Measurements from ENCODE around the gene C5orf22.
"Not testable (repeated sequence)": the region's sequence is repeated elsewhere in the genome, so short reads cannot be mapped to it uniquely, and the experiment has no call there.

Gene C5orf22

DNA sequence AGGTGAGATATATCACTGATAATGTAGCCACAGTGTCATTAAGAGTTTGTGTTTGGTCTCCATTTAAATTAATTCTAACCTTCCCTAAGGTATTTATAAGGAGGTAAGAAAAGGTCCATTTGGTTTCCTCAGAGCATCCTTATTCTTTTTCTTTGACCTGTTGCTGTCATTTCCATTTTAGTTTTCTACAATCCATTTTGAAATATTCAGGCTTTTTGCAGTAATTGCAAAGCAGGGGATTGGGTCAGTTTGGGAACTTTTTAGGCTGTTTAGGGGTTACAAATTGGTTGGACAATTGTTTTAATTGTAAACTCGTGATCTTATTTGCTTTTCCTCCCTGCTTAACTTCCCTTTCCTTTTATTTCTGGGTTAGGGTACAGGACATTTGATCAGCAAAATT lies 64.3 kb downstream of the C5orf22 start:
- peaks cover 0 to 3% of the 10 kb centered on the region in 2 donors for H3K27me3 ChIP-seq (ENCODE audit: control insufficient read depth in 1 of 2, insufficient read depth in 2 of 2, low read length in 2 of 2)
- H3K4me3 ChIP-seq (ENCODE audit: low read depth in 1 of 2, low read length in 2 of 2) = no peak overlapping the region
- H3K36me3 ChIP-seq (ENCODE audit: control insufficient read depth in 1 of 2, insufficient read depth in 2 of 2, low read length in 2 of 2) = no peaks in the 10 kb centered on the region
- no peaks in the 10 kb centered on the region for H3K4me1 ChIP-seq (ENCODE audit: control insufficient read depth in 1 of 2, insufficient read depth in 2 of 2, low read length in 2 of 2)
- H3K9ac ChIP-seq (ENCODE audit: low read depth in 1 of 2, low read length in 2 of 2) = no peak overlapping the region
- H3K9me3 ChIP-seq (ENCODE audit: control insufficient read depth in 1 of 2, low read length in 2 of 2) = no peaks in the 10 kb centered on the region
- H3K27ac ChIP-seq (ENCODE audit: low read depth, low read length) = no peak overlapping the region

DNA sequence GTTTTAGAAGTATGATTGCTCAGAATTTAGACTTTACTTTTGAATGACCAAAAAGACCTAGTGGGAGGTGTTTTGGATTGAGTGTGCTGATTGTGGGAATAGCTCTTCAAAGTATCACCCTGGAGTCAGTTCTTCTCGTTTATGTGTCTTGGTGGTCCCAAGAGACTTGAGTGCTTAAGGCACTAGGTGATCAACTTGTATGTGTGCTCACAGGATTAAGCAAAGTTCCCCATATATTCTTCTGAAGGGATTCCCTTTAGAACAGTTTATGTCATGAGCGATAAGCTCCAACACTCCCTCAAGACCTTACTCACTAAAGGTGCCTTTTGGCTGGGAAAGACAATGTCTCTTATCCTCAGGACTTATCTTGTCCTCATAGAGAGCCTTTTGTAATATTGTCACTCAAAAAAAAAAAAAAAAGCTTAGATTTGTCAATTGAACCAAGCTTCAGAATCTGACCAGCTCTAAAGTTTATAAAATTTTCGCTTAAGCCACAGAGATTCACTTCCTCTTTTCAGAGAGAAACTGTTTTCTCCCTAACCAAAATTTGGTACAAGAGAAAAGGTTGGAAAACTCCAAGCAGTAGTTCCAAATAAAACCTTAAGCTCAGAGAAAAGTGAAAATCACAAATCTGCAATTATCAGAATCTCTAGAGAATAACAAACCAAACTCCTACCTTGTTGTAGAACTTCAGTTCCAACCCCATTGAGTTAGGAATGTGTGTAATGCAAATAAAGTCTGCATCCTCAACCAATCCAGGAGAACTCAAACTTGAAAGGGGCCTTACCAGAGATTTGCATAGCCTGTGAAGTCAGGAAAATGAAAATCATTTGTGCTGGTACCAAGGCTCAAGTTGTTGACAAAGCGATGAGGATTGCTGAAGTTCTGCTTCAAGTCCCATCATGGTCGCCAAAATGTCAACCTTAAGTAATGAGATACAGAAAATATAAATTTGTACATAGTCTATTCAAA lies 66.8 kb downstream of the C5orf22 start:
- no peaks in the 10 kb centered on the region for H3K9me3 ChIP-seq (ENCODE audit: control insufficient read depth in 1 of 2, low read length in 2 of 2)
- H3K27me3 ChIP-seq (ENCODE audit: control insufficient read depth in 1 of 2, insufficient read depth in 2 of 2, low read length in 2 of 2) = peaks cover 0 to 3% of the 10 kb centered on the region in 2 donors
- no peaks in the 10 kb centered on the region for H3K4me1 ChIP-seq (ENCODE audit: control insufficient read depth in 1 of 2, insufficient read depth in 2 of 2, low read length in 2 of 2)
- H3K9ac ChIP-seq (ENCODE audit: low read depth in 1 of 2, low read length in 2 of 2) = no peak overlapping the region
- H3K27ac ChIP-seq (ENCODE audit: low read depth, low read length) = no peak overlapping the region
- H3K36me3 ChIP-seq (ENCODE audit: control insufficient read depth in 1 of 2, insufficient read depth in 2 of 2, low read length in 2 of 2) = no peaks in the 10 kb centered on the region
- no peak overlapping the region for H3K4me3 ChIP-seq (ENCODE audit: low read depth in 1 of 2, low read length in 2 of 2)

DNA sequence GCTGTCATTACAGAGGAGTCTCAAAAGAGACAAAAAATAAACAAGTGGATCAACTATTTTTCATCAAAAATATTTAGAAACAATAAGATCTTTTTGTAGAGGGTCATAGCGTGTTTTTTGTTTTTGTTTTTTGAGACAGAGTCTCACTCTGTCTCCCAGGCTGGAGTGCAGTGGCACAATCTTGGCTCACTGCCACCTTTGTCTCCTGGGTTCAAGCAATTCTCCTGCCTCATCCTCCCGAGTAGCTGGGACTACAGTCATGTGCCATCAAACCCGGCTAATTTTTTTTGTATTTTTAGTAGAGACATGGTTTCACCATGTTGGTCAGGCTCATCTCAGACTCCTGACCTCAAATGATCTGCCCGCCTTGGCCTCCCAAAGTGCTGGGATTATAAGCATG lies 70.2 kb downstream of the C5orf22 start:
- not testable (repeated sequence) for H3K27ac ChIP-seq (ENCODE audit: low read depth, low read length); H3K27me3 ChIP-seq (ENCODE audit: control insufficient read depth in 1 of 2, insufficient read depth in 2 of 2, low read length in 2 of 2); H3K36me3 ChIP-seq (ENCODE audit: control insufficient read depth in 1 of 2, insufficient read depth in 2 of 2, low read length in 2 of 2); H3K9ac ChIP-seq (ENCODE audit: low read depth in 1 of 2, low read length in 2 of 2); H3K4me1 ChIP-seq (ENCODE audit: control insufficient read depth in 1 of 2, insufficient read depth in 2 of 2, low read length in 2 of 2); H3K9me3 ChIP-seq (ENCODE audit: control insufficient read depth in 1 of 2, low read length in 2 of 2); H3K4me3 ChIP-seq (ENCODE audit: low read depth in 1 of 2, low read length in 2 of 2)

DNA sequence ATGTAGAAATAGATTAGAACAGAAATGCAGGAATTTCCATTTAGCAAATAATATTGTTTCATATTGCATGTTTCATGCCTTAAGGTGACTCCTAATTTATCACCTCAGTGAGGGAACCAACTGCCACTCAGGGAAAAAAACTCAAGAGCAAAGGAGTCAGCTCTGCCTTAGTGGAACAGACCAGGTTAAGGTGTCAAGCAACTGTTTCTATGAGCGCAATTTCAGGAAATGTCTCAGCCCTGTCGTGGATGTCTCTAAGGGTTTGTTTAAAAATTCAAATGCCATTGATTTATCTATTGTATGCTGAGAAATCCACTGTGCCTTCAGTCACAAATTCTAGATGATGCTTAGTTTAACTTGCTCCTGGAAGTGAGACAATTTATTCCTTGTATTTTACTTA lies 72.1 kb downstream of the C5orf22 start:
- Histone ChIP-seq H3K9ac (ENCODE audit: low read depth in 1 of 2, low read length in 2 of 2) (no peak overlapping the region), H3K4me3 (ENCODE audit: low read depth in 1 of 2, low read length in 2 of 2) (no peak overlapping the region), H3K9me3 (ENCODE audit: control insufficient read depth in 1 of 2, low read length in 2 of 2) (no peaks in the 10 kb centered on the region), H3K4me1 (ENCODE audit: control insufficient read depth in 1 of 2, insufficient read depth in 2 of 2, low read length in 2 of 2) (no peaks in the 10 kb centered on the region), H3K27ac (ENCODE audit: low read depth, low read length) (no peak overlapping the region), H3K27me3 (ENCODE audit: control insufficient read depth in 1 of 2, insufficient read depth in 2 of 2, low read length in 2 of 2) (no peaks in the 10 kb centered on the region), H3K36me3 (ENCODE audit: control insufficient read depth in 1 of 2, insufficient read depth in 2 of 2, low read length in 2 of 2) (no peaks in the 10 kb centered on the region)

GRCh38 chr5:31604644-31605043 lies 72.5 kb downstream of the C5orf22 start:
- no peak overlapping the region for H3K4me3 ChIP-seq (ENCODE audit: low read depth in 1 of 2, low read length in 2 of 2)
- H3K27me3 ChIP-seq (ENCODE audit: control insufficient read depth in 1 of 2, insufficient read depth in 2 of 2, low read length in 2 of 2) = no peaks in the 10 kb centered on the region
- H3K9ac ChIP-seq (ENCODE audit: low read depth in 1 of 2, low read length in 2 of 2) = no peak overlapping the region
- H3K36me3 ChIP-seq (ENCODE audit: control insufficient read depth in 1 of 2, insufficient read depth in 2 of 2, low read length in 2 of 2) = no peaks in the 10 kb centered on the region
- no peaks in the 10 kb centered on the region for H3K9me3 ChIP-seq (ENCODE audit: control insufficient read depth in 1 of 2, low read length in 2 of 2)
- H3K4me1 ChIP-seq (ENCODE audit: control insufficient read depth in 1 of 2, insufficient read depth in 2 of 2, low read length in 2 of 2) = no peaks in the 10 kb centered on the region
- H3K27ac ChIP-seq (ENCODE audit: low read depth, low read length) = no peak overlapping the region

Measured in duodenal mucosa (tissue), 2 donors.